OCI-LY1 (cell line): Measurements from ENCODE around the gene AQP10.
A peak's percentile ranks its signal among the peaks of the same experiment; 100 is the strongest.

Experiments used
- CTCF ChIP-seq: fragments of 200-600 bp; sonication (generic), shearing (Covaris generic); IDR thresholded peaks from 2 replicates; pipeline ENCODE4 v1.5.1; 2017; ENCODE audit warnings: mild to moderate bottlenecking, antibody characterized with exemption, low read length, moderate library complexity, mixed read lengths
- EZH2 ChIP-seq: fragments of 200-600 bp; sonication (generic), shearing (Covaris generic); IDR thresholded peaks from 2 replicates; pipeline ENCODE4 v1.8.0; 2017; ENCODE audit warnings: borderline replicate concordance, mixed run types, mild to moderate bottlenecking, antibody characterized with exemption, low read length, moderate library complexity, mixed read lengths

DNA sequence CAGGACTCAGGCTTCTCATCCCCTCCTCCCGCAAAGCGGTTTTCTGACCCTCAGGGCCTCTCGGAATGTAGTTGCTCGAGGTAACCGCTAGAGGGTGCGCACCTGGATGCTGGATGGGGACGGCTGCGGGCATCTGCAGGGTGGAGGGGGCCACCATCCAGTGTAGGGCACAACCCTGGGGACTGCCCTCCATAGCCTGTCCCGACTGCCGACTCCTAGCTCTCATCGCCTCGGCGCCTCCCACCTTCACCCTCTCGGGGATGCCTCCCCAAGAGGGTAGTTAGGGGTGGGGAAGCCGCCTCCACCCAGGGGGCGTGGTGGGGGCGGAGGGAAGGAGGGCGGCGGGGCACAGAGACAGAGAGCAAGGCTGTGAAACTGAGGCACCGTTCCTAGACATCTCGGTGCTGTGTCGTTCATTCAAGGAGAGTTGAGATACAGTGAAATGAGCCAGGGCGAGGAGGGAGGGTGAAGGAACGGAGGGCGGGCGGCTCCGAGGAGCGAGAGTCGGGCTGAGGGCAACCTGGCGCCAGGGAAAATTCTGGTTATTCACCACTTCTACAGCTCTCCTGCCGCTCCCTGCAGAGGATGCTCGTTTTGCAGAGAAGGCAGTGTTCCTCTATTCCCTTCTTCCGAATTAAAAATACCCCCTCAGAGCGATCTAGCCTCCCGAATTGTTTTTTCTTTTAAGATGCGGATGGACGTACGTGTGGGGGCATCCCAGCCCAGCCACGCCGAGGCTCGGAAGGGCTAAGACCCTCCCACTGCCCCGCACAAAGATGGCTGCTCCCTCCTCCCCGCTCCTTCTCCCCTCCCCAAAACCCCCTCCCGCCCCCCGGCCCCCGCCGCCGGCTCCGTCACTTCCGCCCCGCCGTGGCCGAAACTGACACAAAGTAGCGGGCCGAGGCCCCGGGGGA lies 4.0 kb downstream of the AQP10 start, which contains the start of gene ATP8B2:
- TF ChIP-seq CTCF, result peak; percentile 98
- TF ChIP-seq EZH2, result no peak
